ENCODE measurements around the gene UCP2.

UCP2 gene

DNA sequence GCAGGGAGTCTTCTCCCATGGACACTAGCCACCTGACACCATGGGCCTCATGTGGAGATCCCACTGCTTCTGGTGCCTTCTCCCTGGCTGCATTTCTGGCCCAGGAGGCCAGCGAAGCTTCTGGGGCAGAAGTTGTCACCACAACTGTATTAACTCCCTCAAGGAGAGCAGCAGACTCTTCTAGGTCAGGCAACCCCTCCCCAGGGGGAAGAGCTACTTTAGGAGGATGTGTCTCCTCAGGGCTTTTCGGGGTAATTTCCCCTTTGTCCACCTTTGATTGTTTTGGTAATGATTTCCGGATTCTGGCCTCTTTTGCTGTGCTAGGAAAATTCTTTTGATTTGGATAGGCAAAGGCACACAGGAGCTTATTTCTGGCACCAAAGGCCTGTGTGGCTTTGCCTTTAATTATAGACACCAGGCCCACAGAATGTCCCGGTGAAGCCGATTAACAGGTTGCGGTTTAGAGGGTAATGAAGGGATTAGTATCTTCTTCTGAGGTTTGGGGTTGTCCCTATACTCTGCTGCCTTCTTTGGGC, 8.9 kb upstream of the UCP2 start:
- no peaks in the 10 kb centered on the region for H3K4me1 ChIP-seq (ENCODE audit: control insufficient read depth in 1 of 2, insufficient read depth in 2 of 2, low read length in 2 of 2)
- no peak overlapping the region for H3K27ac ChIP-seq (ENCODE audit: low read depth, low read length)
- no CpG with 5 or more reads among the region's 6 CpGs for WGBS (ENCODE audit: extremely low coverage, insufficient coverage, insufficient read length)
- no peak overlapping the region for H2BK120ac ChIP-seq (ENCODE audit: insufficient read depth, low read length, poor library complexity)
- no peaks in the 10 kb centered on the region for H3K36me3 ChIP-seq (ENCODE audit: control insufficient read depth in 1 of 2, insufficient read depth in 2 of 2, low read length in 2 of 2)
- no peak overlapping the region for H3K4ac ChIP-seq (ENCODE audit: low read depth, low read length)
- no peak overlapping the region for H4K91ac ChIP-seq (ENCODE audit: low read depth, low read length)
- no peak overlapping the region for H2BK5ac ChIP-seq (ENCODE audit: low read depth, low read length, poor library complexity)
- H4K12ac ChIP-seq (ENCODE audit: low read depth, low read length), result no peak overlapping the region
- DNase-seq, result no peak
- no peak overlapping the region for H3K4me3 ChIP-seq (ENCODE audit: low read depth, low read length)
- no peak overlapping the region for H3K18ac ChIP-seq (ENCODE audit: low read length)
- no peak overlapping the region for H3K4me2 ChIP-seq (ENCODE audit: low read length)
- H3K79me1 ChIP-seq (ENCODE audit: low read length), result no peaks in the 10 kb centered on the region
- H4K8ac ChIP-seq (ENCODE audit: low read depth, low read length), result no peak overlapping the region
- no peaks in the 10 kb centered on the region for H3K27me3 ChIP-seq (ENCODE audit: insufficient read depth, low read length)
- H2AFZ ChIP-seq (ENCODE audit: insufficient read depth, low read length, poor library complexity), result no peak overlapping the region
- H3K23ac ChIP-seq (ENCODE audit: low read length), result no peak overlapping the region
- H3K9ac ChIP-seq (ENCODE audit: low read length), result no peak overlapping the region
- no peak overlapping the region for H2BK12ac ChIP-seq (ENCODE audit: low read length)
- no peaks in the 10 kb centered on the region for H3K79me2 ChIP-seq (ENCODE audit: control insufficient read depth, insufficient read depth, low read length, poor library complexity)
- H3K14ac ChIP-seq (ENCODE audit: low read length), result no peak overlapping the region
- no peaks in the 10 kb centered on the region for H3K9me3 ChIP-seq (ENCODE audit: insufficient read depth, low read depth, low read length)
- no peak overlapping the region for H2AK5ac ChIP-seq (ENCODE audit: low read length)

DNA sequence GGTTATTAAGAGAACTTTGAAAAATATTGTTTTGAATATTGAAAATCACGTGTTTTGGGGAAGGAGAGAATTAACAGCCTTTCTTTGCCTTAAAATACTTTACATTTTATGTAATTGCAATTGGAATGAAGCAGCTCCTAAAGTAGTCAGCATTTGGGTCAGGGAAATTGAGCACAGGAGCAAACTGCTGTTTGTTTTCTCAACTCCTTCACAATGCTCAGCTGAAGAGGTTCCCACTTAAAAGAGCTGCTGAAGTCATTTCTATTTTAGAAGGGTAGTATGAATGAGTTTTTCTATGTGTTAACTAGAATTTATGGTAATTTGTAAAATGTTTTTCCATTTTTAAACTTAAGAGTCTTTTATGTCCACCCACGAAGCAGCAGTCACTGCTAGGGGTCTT, 8.1 kb upstream of the UCP2 start:
- Histone ChIP-seq H3K79me1 (ENCODE audit: low read length) (no peaks in the 10 kb centered on the region), H3K4me2 (ENCODE audit: low read length) (no peak overlapping the region), H3K9ac (ENCODE audit: low read length) (no peak overlapping the region), H2AFZ (ENCODE audit: insufficient read depth, low read length, poor library complexity) (no peak overlapping the region), H2BK5ac (ENCODE audit: low read depth, low read length, poor library complexity) (no peak overlapping the region), H2BK12ac (ENCODE audit: low read length) (no peak overlapping the region), H3K4ac (ENCODE audit: low read depth, low read length) (no peak overlapping the region), H3K4me3 (ENCODE audit: low read depth, low read length) (no peak overlapping the region), H4K8ac (ENCODE audit: low read depth, low read length) (no peak overlapping the region), H3K14ac (ENCODE audit: low read length) (no peak overlapping the region), H2AK5ac (ENCODE audit: low read length) (no peak overlapping the region), H3K27me3 (ENCODE audit: insufficient read depth, low read length) (no peaks in the 10 kb centered on the region), H3K23ac (ENCODE audit: low read length) (no peak overlapping the region), H3K4me1 (ENCODE audit: control insufficient read depth in 1 of 2, insufficient read depth in 2 of 2, low read length in 2 of 2) (no peaks in the 10 kb centered on the region), H3K9me3 (ENCODE audit: insufficient read depth, low read depth, low read length) (no peaks in the 10 kb centered on the region), H3K79me2 (ENCODE audit: control insufficient read depth, insufficient read depth, low read length, poor library complexity) (no peaks in the 10 kb centered on the region), H3K36me3 (ENCODE audit: control insufficient read depth in 1 of 2, insufficient read depth in 2 of 2, low read length in 2 of 2) (no peaks in the 10 kb centered on the region), H4K12ac (ENCODE audit: low read depth, low read length) (no peak overlapping the region), H4K91ac (ENCODE audit: low read depth, low read length) (no peak overlapping the region), H2BK120ac (ENCODE audit: insufficient read depth, low read length, poor library complexity) (no peak overlapping the region), H3K18ac (ENCODE audit: low read length) (no peak overlapping the region), H3K27ac (ENCODE audit: low read depth, low read length) (no peak overlapping the region)
- WGBS (ENCODE audit: extremely low coverage, insufficient coverage, insufficient read length), result no CpG with 5 or more reads among the region's 2 CpGs
- DNase-seq, result no peak

GRCh38 chr11:73989156-73989555, 6.5 kb upstream of the UCP2 start:
- Histone ChIP-seq H3K79me1 (ENCODE audit: low read length) (no peaks in the 10 kb centered on the region), H3K4me1 (ENCODE audit: control insufficient read depth in 1 of 2, insufficient read depth in 2 of 2, low read length in 2 of 2) (no peaks in the 10 kb centered on the region), H2AK5ac (ENCODE audit: low read length) (no peak overlapping the region), H3K18ac (ENCODE audit: low read length) (no peak overlapping the region), H3K9ac (ENCODE audit: low read length) (no peak overlapping the region), H3K14ac (ENCODE audit: low read length) (no peak overlapping the region), H3K23ac (ENCODE audit: low read length) (no peak overlapping the region), H4K91ac (ENCODE audit: low read depth, low read length) (no peak overlapping the region), H2AFZ (ENCODE audit: insufficient read depth, low read length, poor library complexity) (no peak overlapping the region), H3K27ac (ENCODE audit: low read depth, low read length) (no peak overlapping the region), H4K12ac (ENCODE audit: low read depth, low read length) (no peak overlapping the region), H3K79me2 (ENCODE audit: control insufficient read depth, insufficient read depth, low read length, poor library complexity) (no peaks in the 10 kb centered on the region), H4K8ac (ENCODE audit: low read depth, low read length) (no peak overlapping the region), H3K9me3 (ENCODE audit: insufficient read depth, low read depth, low read length) (no peaks in the 10 kb centered on the region), H3K4me3 (ENCODE audit: low read depth, low read length) (no peak overlapping the region), H3K4ac (ENCODE audit: low read depth, low read length) (no peak overlapping the region), H2BK12ac (ENCODE audit: low read length) (no peak overlapping the region), H3K36me3 (ENCODE audit: control insufficient read depth in 1 of 2, insufficient read depth in 2 of 2, low read length in 2 of 2) (no peaks in the 10 kb centered on the region), H3K4me2 (ENCODE audit: low read length) (no peak overlapping the region), H2BK120ac (ENCODE audit: insufficient read depth, low read length, poor library complexity) (no peak overlapping the region), H2BK5ac (ENCODE audit: low read depth, low read length, poor library complexity) (no peak overlapping the region), H3K27me3 (ENCODE audit: insufficient read depth, low read length) (no peaks in the 10 kb centered on the region)
- peak in 1 of 2 donors; percentile 23 for DNase-seq
- no CpG with 5 or more reads among the region's 6 CpGs for WGBS (ENCODE audit: extremely low coverage, insufficient coverage, insufficient read length)

- Histone ChIP-seq H3K79me2 (ENCODE audit: control insufficient read depth, insufficient read depth, low read length, poor library complexity) (no peaks in the 10 kb centered on the region), H3K4ac (ENCODE audit: low read depth, low read length) (no peak overlapping the region), H3K79me1 (ENCODE audit: low read length) (no peaks in the 10 kb centered on the region), H4K91ac (ENCODE audit: low read depth, low read length) (no peak overlapping the region), H2BK120ac (ENCODE audit: insufficient read depth, low read length, poor library complexity) (no peak overlapping the region), H2AFZ (ENCODE audit: insufficient read depth, low read length, poor library complexity) (no peak overlapping the region), H3K4me1 (ENCODE audit: control insufficient read depth in 1 of 2, insufficient read depth in 2 of 2, low read length in 2 of 2) (peaks cover 4 to 5% of the 10 kb centered on the region in 2 experiments), H3K9ac (ENCODE audit: low read length) (no peak overlapping the region), H3K4me2 (ENCODE audit: low read length) (no peak overlapping the region), H3K36me3 (ENCODE audit: control insufficient read depth in 1 of 2, insufficient read depth in 2 of 2, low read length in 2 of 2) (no peaks in the 10 kb centered on the region), H4K12ac (ENCODE audit: low read depth, low read length) (no peak overlapping the region), H3K27me3 (ENCODE audit: insufficient read depth, low read length) (no peaks in the 10 kb centered on the region), H3K4me3 (ENCODE audit: low read depth, low read length) (no peak overlapping the region), H3K9me3 (ENCODE audit: insufficient read depth, low read depth, low read length) (no peaks in the 10 kb centered on the region), H2AK5ac (ENCODE audit: low read length) (no peak overlapping the region), H3K18ac (ENCODE audit: low read length) (no peak overlapping the region), H2BK5ac (ENCODE audit: low read depth, low read length, poor library complexity) (no peak overlapping the region), H3K14ac (ENCODE audit: low read length) (no peak overlapping the region), H4K8ac (ENCODE audit: low read depth, low read length) (no peak overlapping the region), H3K27ac (ENCODE audit: low read depth, low read length) (no peak overlapping the region), H2BK12ac (ENCODE audit: low read length) (no peak overlapping the region), H3K23ac (ENCODE audit: low read length) (no peak overlapping the region)
- WGBS (ENCODE audit: extremely low coverage, insufficient coverage, insufficient read length), result no CpG with 5 or more reads among the region's 7 CpGs
- no peak for DNase-seq
Observed at GRCh38 chr11:73988227-73988626, 5.6 kb upstream of the UCP2 start.
